Activated T-helper 17 cell treated with anti-CD3 and anti-CD28 coated beads, Interleukin-2, amount 50 U/mL, for 72 hours (primary cell): ENCODE measurements around the gene RNF214. TPM values are rescaled to one million over a fixed set of nuclear protein-coding genes. Genes with fewer than 3 reads are reported as not detected.
A peak's percentile ranks its signal among the peaks of the same experiment; 100 is the strongest.
"Not testable (repeated sequence)": the region's sequence is repeated elsewhere in the genome, so short reads cannot be mapped to it uniquely, and the experiment has no call there.

Experiments used
- ATAC-seq: fragments of 150-1000 bp; cut with Tn5 transposase; replicated peaks from 2 replicates; pipeline ENCODE4 v1.10.0; 2021; ENCODE audit warnings: mild to moderate bottlenecking, moderate library complexity
- H3K27ac Mint-ChIP-seq: one replicate; pipeline ENCODE4 v1.8.0; 2022; ENCODE audit warnings: mixed read lengths
- H3K27me3 Mint-ChIP-seq: one replicate; pipeline ENCODE4 v1.8.0; 2022; ENCODE audit warnings: mixed read lengths
- H3K36me3 Mint-ChIP-seq: one replicate; pipeline ENCODE4 v1.8.0; 2022; ENCODE audit warnings: low read depth, mild to moderate bottlenecking, mixed read lengths
- H3K4me1 Mint-ChIP-seq: one replicate; pipeline ENCODE4 v1.8.0; 2022; ENCODE audit warnings: mixed read lengths
- H3K4me3 Mint-ChIP-seq: one replicate; pipeline ENCODE4 v1.8.0; 2022; ENCODE audit warnings: mild to moderate bottlenecking, mixed read lengths
- H3K9me3 Mint-ChIP-seq: one replicate; pipeline ENCODE4 v1.8.0; 2022; ENCODE audit warnings: mixed read lengths
- total RNA-seq, 2 donors: library from RNA; stranded (reverse); gene quantifications; one replicate each; pipeline ENCODE4 v1.2.3, GENCODE V29; 2022

RNF214 gene
- total RNA-seq, result 10 to 100 TPM; 15.3 to 18.6 TPM

- peak; percentile 76 for ATAC-seq
- Mint-ChIP-seq H3K27ac (peak within 1 kb of the TSS; percentile 98), H3K27me3 (no peaks in the 10 kb centered on the region), H3K4me3 (peak within 1 kb of the TSS; percentile 89), H3K9me3 (no peaks in the 10 kb centered on the region), H3K36me3 (peaks cover 48% of the 10 kb centered on the region), H3K4me1 (peaks cover 29% of the 10 kb centered on the region)
These were observed at the start of gene RNF214 for GRCh38 chr11:117232092-117232878. RNF214 (plus strand) TSS chr11:117232671; CDS start chr11:117234273, 1,602 bp downstream.

- not testable (repeated sequence) for H3K9me3 Mint-ChIP-seq
These were observed 49.3 kb upstream of the RNF214 start for GRCh38 chr11:117183178-117183577.

GRCh38 chr11:117183724-117184349 is 48.6 kb upstream of the RNF214 start:
- Mint-ChIP-seq H3K27me3 (no peaks in the 10 kb centered on the region), H3K4me3 (no peak overlapping the region), H3K4me1 (peaks cover 18% of the 10 kb centered on the region), H3K9me3 (no peaks in the 10 kb centered on the region), H3K27ac (no peak overlapping the region), H3K36me3 (peaks cover 5% of the 10 kb centered on the region)
- no peak for ATAC-seq

More at GRCh38 chr11:117183178-117183577, 49.3 kb upstream of the RNF214 start:
- H3K27me3 Mint-ChIP-seq, H3K36me3 Mint-ChIP-seq, H3K27ac Mint-ChIP-seq, ATAC-seq, H3K4me3 Mint-ChIP-seq: not testable (repeated sequence)
- H3K4me1 Mint-ChIP-seq, result peaks cover 18% of the 10 kb centered on the region

- peaks cover 3% of the 10 kb centered on the region for H3K4me1 Mint-ChIP-seq
These were observed 46.6 kb upstream of the RNF214 start for GRCh38 chr11:117185736-117186430.

GRCh38 chr11:117186431-117186761 is 46.1 kb upstream of the RNF214 start:
- Mint-ChIP-seq H3K9me3 (no peaks in the 10 kb centered on the region), H3K4me1 (no peaks in the 10 kb centered on the region), H3K36me3 (peaks cover 5% of the 10 kb centered on the region), H3K27ac (no peak overlapping the region), H3K27me3 (no peaks in the 10 kb centered on the region), H3K4me3 (no peak overlapping the region)
- ATAC-seq, result no peak

More at GRCh38 chr11:117185736-117186430, 46.6 kb upstream of the RNF214 start:
- Mint-ChIP-seq H3K36me3 (peaks cover 5% of the 10 kb centered on the region), H3K4me3 (no peak overlapping the region), H3K9me3 (no peaks in the 10 kb centered on the region), H3K27ac (peak overlapping the region; percentile 22), H3K27me3 (no peaks in the 10 kb centered on the region)
- ATAC-seq, result no peak

- Mint-ChIP-seq H3K36me3 (peaks cover 7% of the 10 kb centered on the region), H3K27me3 (no peaks in the 10 kb centered on the region), H3K27ac (no peak overlapping the region), H3K9me3 (no peaks in the 10 kb centered on the region), H3K4me3 (no peak overlapping the region), H3K4me1 (no peaks in the 10 kb centered on the region)
- ATAC-seq, result no peak
These were observed 45.5 kb upstream of the RNF214 start for GRCh38 chr11:117187007-117187406.

- H3K27me3 Mint-ChIP-seq, result no peaks in the 10 kb centered on the region
- no peak for ATAC-seq
- no peaks in the 10 kb centered on the region for H3K4me1 Mint-ChIP-seq
- H3K27ac Mint-ChIP-seq, result no peak overlapping the region
- no peaks in the 10 kb centered on the region for H3K9me3 Mint-ChIP-seq
- H3K4me3 Mint-ChIP-seq, result no peak overlapping the region
- H3K36me3 Mint-ChIP-seq, result peaks cover 11% of the 10 kb centered on the region
These were observed 45.1 kb upstream of the RNF214 start for GRCh38 chr11:117187428-117187798.

GRCh38 chr11:117187799-117188481 is 44.5 kb upstream of the RNF214 start:
- ATAC-seq, result no peak
- peaks cover 13% of the 10 kb centered on the region for H3K36me3 Mint-ChIP-seq
- no peak overlapping the region for H3K4me3 Mint-ChIP-seq
- H3K27me3 Mint-ChIP-seq, result no peaks in the 10 kb centered on the region
- peaks cover 1% of the 10 kb centered on the region for H3K4me1 Mint-ChIP-seq
- H3K9me3 Mint-ChIP-seq, result no peaks in the 10 kb centered on the region
- no peak overlapping the region for H3K27ac Mint-ChIP-seq

GRCh38 chr11:117188620-117189081 is 43.8 kb upstream of the RNF214 start:
- Mint-ChIP-seq H3K9me3 (no peaks in the 10 kb centered on the region), H3K27ac (no peak overlapping the region), H3K27me3 (no peaks in the 10 kb centered on the region), H3K36me3 (peaks cover 16% of the 10 kb centered on the region), H3K4me3 (no peak overlapping the region), H3K4me1 (peaks cover 5% of the 10 kb centered on the region)
- ATAC-seq, result no peak

- Mint-ChIP-seq H3K27ac (no peak overlapping the region), H3K4me3 (no peak overlapping the region)
- ATAC-seq, result no peak
These were observed 43.1 kb upstream of the RNF214 start for GRCh38 chr11:117189191-117189940.

GRCh38 chr11:117189941-117190544 is 42.4 kb upstream of the RNF214 start:
- no peaks in the 10 kb centered on the region for H3K9me3 Mint-ChIP-seq
- no peak overlapping the region for H3K4me3 Mint-ChIP-seq
- peaks cover 5% of the 10 kb centered on the region for H3K4me1 Mint-ChIP-seq
- ATAC-seq, result no peak
- no peaks in the 10 kb centered on the region for H3K27me3 Mint-ChIP-seq
- H3K27ac Mint-ChIP-seq, result no peak overlapping the region
- H3K36me3 Mint-ChIP-seq, result peaks cover 13% of the 10 kb centered on the region

More at GRCh38 chr11:117189191-117189940, 43.1 kb upstream of the RNF214 start:
- Mint-ChIP-seq H3K9me3 (no peaks in the 10 kb centered on the region), H3K27me3 (no peaks in the 10 kb centered on the region), H3K36me3 (peaks cover 13% of the 10 kb centered on the region), H3K4me1 (peaks cover 5% of the 10 kb centered on the region)

- Mint-ChIP-seq H3K36me3 (peaks cover 13% of the 10 kb centered on the region), H3K4me3 (no peak overlapping the region), H3K27me3 (no peaks in the 10 kb centered on the region), H3K27ac (no peak overlapping the region), H3K4me1 (peaks cover 5% of the 10 kb centered on the region), H3K9me3 (no peaks in the 10 kb centered on the region)
- ATAC-seq, result no peak
These were observed 40.6 kb upstream of the RNF214 start for GRCh38 chr11:117191680-117192400.

GRCh38 chr11:117192401-117192875 is 40.0 kb upstream of the RNF214 start:
- no peak overlapping the region for H3K4me3 Mint-ChIP-seq
- no peak overlapping the region for H3K27ac Mint-ChIP-seq
- no peaks in the 10 kb centered on the region for H3K9me3 Mint-ChIP-seq
- peaks cover 5% of the 10 kb centered on the region for H3K4me1 Mint-ChIP-seq
- no peak for ATAC-seq
- H3K27me3 Mint-ChIP-seq, result no peaks in the 10 kb centered on the region
- peaks cover 13% of the 10 kb centered on the region for H3K36me3 Mint-ChIP-seq
